Kidney (tissue), 14 donors: Measurements from ENCODE around the gene RIN1. TPM values are rescaled to one million over a fixed set of nuclear protein-coding genes. Genes with fewer than 3 reads are reported as not detected.
"Not testable (repeated sequence)": the region's sequence is repeated elsewhere in the genome, so short reads cannot be mapped to it uniquely, and the experiment has no call there.

Experiments
- DNase-seq, 5 donors: peaks; one replicate each; pipeline ENCODE4 v3.0.0-alpha.2; 2013 to 2020
- FAIRE-seq: peaks from 2 replicates; lab custom pipeline; 2012; peaks lifted over from hg19 to GRCh38; lab: Jason Lieb, UNC
- H3K27ac ChIP-seq, 2 donors: one replicate each; pipeline ENCODE4 v1.7.0; 2013; ENCODE audit warnings: low read depth in 2 of 2, low read length in 2 of 2, inconsistent platforms in 1 of 2
- H3K27me3 ChIP-seq: one replicate; pipeline ENCODE4 v1.7.1; 2013; ENCODE audit warnings: low read length, inconsistent platforms; ENCODE audit not compliant: control insufficient read depth, insufficient read depth
- H3K36me3 ChIP-seq, 3 donors: one replicate each; pipeline versions ENCODE4 v1.7.0 to v1.7.1; 2013; ENCODE audit warnings: low read length in 3 of 3, control low read depth in 1 of 3, inconsistent platforms in 1 of 3; ENCODE audit not compliant: insufficient read depth in 3 of 3, control insufficient read depth in 2 of 3
- H3K4me1 ChIP-seq, 3 donors: one replicate each; pipeline versions ENCODE4 v1.7.0 to v1.7.1; 2013; ENCODE audit warnings: low read length in 3 of 3, inconsistent platforms in 1 of 3, low read depth in 1 of 3; ENCODE audit not compliant: control insufficient read depth in 2 of 3, insufficient read depth in 2 of 3
- H3K4me3 ChIP-seq, 3 donors: one replicate each; pipeline versions ENCODE4 v1.7.0 to v1.8.1; 2013; ENCODE audit warnings: low read length in 3 of 3, control low read depth in 1 of 3, inconsistent platforms in 1 of 3
- H3K9ac ChIP-seq, 3 donors: one replicate each; pipeline versions ENCODE4 v1.7.0 to v1.7.1; 2013; ENCODE audit warnings: low read length in 3 of 3, control low read depth in 1 of 3, inconsistent platforms in 1 of 3
- H3K9me3 ChIP-seq, 3 donors: one replicate each; pipeline versions ENCODE4 v1.7.0 to v1.7.1; 2013; ENCODE audit warnings: low read length in 3 of 3, control low read depth in 1 of 3, inconsistent platforms in 1 of 3; ENCODE audit not compliant: control insufficient read depth in 2 of 3, insufficient read depth in 1 of 3
- intact Hi-C: fragments of 100-400 bp; cut with DNase I; formaldehyde crosslinking; loops from one replicate; pipeline ENCODE4 v1.11.1; 2022
- polyA plus RNA-seq: library from polyadenylated mRNA; stranded (reverse); fragments of 350-450 nt; fragmentation: Illumina TruSeq; extraction: RNeasy Lipid Tissue Mini Kit (QIAGEN cat#74804); gene quantifications from one replicate; pipeline ENCODE4 v1.2.3, GENCODE V29; 2014; ENCODE audit warnings: low read depth, low replicate concordance; ENCODE audit not compliant: insufficient read depth
- total RNA-seq: library from RNA; stranded (reverse); fragmentation: NEBNext Ultra II Directional; extraction: Animal tissue kit (Norgen Biotek cat#: 25700); gene quantifications from one replicate; pipeline ENCODE4 v1.2.1, GENCODE V29; 2021
- TF ChIP-seq, protein P1 (sequence below): IDR thresholded peaks from 3 replicates; pipeline ENCODE4 v1.5.1; 2012; ENCODE audit warnings: mild to moderate bottlenecking, moderate library complexity, borderline replicate concordance; ENCODE audit not compliant: insufficient read depth; ENCODE audit errors: extremely low read depth
- donor health status: control.
- donor health status: control.
- donor health status: control.
- donor health status: control.
- donor health status: control.
- donor health status: DM: yes; HTN: yes; CAD: no.
- donor health status: Normal renal cell carcinoma (clear cell type).

Gene RIN1
- total and polyA plus RNA-seq, 2 donors from 2014 or later, result 2.3 to 9.2 TPM

DNA sequence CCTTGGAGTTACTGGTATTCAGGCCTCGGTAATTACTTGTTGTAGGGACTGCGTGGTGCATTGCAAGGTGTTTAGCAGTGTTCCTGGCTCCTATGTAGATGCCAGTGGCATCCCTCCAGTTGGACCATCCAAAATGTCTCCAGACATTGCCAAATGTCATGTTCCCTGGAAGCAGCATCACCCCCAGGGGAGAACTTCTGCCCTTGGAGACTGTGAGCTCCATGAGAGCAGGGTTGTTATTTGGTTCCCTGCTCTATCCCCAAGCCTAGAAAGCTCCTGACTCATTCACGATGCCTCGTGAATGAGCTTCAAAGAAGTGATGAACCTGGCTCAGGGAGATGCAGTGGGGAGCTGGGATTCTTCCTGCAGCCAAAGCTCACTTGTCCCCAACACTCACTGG lies 14.6 kb downstream of the RIN1 start:
- no peak overlapping the region for H3K4me3 ChIP-seq
- H3K27me3 ChIP-seq, result no peaks in the 10 kb centered on the region
- no peak overlapping the region for H3K9ac ChIP-seq
- peaks cover 0 to 14% (median 3%) of the 10 kb centered on the region in 3 donors for H3K4me1 ChIP-seq
- TF ChIP-seq, protein P1, sequence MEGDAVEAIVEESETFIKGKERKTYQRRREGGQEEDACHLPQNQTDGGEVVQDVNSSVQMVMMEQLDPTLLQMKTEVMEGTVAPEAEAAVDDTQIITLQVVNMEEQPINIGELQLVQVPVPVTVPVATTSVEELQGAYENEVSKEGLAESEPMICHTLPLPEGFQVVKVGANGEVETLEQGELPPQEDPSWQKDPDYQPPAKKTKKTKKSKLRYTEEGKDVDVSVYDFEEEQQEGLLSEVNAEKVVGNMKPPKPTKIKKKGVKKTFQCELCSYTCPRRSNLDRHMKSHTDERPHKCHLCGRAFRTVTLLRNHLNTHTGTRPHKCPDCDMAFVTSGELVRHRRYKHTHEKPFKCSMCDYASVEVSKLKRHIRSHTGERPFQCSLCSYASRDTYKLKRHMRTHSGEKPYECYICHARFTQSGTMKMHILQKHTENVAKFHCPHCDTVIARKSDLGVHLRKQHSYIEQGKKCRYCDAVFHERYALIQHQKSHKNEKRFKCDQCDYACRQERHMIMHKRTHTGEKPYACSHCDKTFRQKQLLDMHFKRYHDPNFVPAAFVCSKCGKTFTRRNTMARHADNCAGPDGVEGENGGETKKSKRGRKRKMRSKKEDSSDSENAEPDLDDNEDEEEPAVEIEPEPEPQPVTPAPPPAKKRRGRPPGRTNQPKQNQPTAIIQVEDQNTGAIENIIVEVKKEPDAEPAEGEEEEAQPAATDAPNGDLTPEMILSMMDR, result no peak
- H3K27ac ChIP-seq, result no peak overlapping the region
- intact Hi-C loops, result no loop called here
- H3K9me3 ChIP-seq, result no peaks in the 10 kb centered on the region
- H3K36me3 ChIP-seq, result no peaks in the 10 kb centered on the region
- FAIRE-seq (no peak), DNase-seq (no peak)

GRCh38 chr11:66320748-66321147 lies 15.5 kb downstream of the RIN1 start:
- FAIRE-seq, H3K9ac ChIP-seq, H3K9me3 ChIP-seq, intact Hi-C loops, H3K27me3 ChIP-seq, H3K27ac ChIP-seq, H3K36me3 ChIP-seq, DNase-seq, H3K4me3 ChIP-seq: not testable (repeated sequence)
- peaks cover 0 to 13% (median 3%) of the 10 kb centered on the region in 3 donors for H3K4me1 ChIP-seq

DNA sequence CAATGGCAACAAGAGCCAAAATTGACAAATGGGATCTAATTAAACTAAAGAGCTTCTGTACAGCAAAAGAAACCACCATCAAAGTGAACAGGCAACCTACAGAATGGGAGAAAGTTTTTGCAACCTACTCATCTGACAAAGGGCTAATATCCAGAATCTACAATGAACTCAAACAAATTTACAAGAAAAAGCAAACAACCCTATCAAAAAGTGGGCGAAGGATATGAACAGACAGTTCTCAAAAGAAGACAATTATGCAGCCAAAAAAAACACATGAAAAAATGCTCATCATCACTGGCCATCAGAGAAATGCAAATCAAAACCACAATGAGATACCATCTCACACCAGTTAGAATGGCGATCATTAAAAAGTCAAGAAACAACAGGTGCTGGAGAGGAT lies 15.9 kb downstream of the RIN1 start:
- intact Hi-C loops, H3K9me3 ChIP-seq, H3K27ac ChIP-seq, DNase-seq, FAIRE-seq, H3K27me3 ChIP-seq, H3K36me3 ChIP-seq, H3K9ac ChIP-seq, H3K4me3 ChIP-seq: not testable (repeated sequence)
- peaks cover 0 to 13% (median 3%) of the 10 kb centered on the region in 3 donors for H3K4me1 ChIP-seq

DNA sequence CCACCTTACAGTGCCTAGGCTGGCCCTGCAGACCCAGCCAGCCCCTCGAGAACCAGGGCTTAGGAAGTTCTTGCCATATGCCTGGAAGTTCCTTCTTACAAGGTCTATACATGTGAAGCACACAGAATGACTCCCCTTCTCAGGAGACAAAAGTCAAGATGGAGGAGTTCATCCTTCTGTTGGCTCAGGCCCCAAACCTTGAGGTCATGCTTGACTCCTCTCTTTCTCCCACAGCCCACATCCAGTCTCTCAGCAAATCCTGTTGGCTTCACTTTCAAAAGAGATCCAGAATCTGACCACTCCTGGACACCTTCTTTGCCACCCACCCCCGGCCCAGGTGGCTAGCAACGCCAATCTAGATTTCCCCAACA lies 17.6 kb downstream of the RIN1 start:
- Histone ChIP-seq H3K9me3 (no peaks in the 10 kb centered on the region), H3K36me3 (no peaks in the 10 kb centered on the region), H3K27ac (peak overlapping the region; percentile 71 to 81), H3K4me1 (peaks cover 0 to 13% (median 3%) of the 10 kb centered on the region in 3 donors), H3K27me3 (no peaks in the 10 kb centered on the region), H3K9ac (no peak overlapping the region), H3K4me3 (no peak overlapping the region)
- intact Hi-C loops, result no loop called here
- FAIRE-seq, result no peak
- TF ChIP-seq, protein P1, result no peak
- no peak for DNase-seq
